ENCODE data around the gene XPR1.

DNA sequence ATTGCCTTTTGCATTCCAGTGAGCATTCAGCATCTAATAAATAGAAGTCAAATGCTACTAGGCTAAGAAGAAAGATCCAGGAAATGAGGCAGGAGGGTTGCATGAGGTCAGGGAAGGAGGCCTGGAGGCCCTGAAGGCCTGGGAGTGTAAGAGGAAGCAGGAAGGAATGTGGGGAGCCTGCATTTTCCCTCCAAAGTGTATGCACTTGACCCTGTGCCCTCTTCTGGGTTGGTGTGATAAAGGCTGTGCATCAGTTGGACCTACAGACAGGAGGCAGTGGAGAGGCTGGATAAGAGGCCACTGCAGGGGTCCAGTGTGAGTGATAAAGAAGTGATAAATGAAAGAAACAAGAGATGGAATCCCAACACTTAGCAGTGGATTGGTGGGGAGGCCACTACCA is 301.3 kb downstream of the XPR1 start:
- TF ChIP-seq, protein P1, sequence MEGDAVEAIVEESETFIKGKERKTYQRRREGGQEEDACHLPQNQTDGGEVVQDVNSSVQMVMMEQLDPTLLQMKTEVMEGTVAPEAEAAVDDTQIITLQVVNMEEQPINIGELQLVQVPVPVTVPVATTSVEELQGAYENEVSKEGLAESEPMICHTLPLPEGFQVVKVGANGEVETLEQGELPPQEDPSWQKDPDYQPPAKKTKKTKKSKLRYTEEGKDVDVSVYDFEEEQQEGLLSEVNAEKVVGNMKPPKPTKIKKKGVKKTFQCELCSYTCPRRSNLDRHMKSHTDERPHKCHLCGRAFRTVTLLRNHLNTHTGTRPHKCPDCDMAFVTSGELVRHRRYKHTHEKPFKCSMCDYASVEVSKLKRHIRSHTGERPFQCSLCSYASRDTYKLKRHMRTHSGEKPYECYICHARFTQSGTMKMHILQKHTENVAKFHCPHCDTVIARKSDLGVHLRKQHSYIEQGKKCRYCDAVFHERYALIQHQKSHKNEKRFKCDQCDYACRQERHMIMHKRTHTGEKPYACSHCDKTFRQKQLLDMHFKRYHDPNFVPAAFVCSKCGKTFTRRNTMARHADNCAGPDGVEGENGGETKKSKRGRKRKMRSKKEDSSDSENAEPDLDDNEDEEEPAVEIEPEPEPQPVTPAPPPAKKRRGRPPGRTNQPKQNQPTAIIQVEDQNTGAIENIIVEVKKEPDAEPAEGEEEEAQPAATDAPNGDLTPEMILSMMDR (conservative IDR thresholded peaks at IDR 0.05; ENCODE audit: low read depth, low read length), result 0 out of 2 replicates have a peak, but pooled peaks have one; percentile 17
- TF ChIP-seq EZH2 (IDR thresholded peaks at IDR 0.05; ENCODE audit: borderline replicate concordance, low read depth, low read length, poor library complexity, severe bottlenecking), result no peak
